K562 (cell line): ENCODE measurements around the gene TINAGL1. TPM values are rescaled to one million over a fixed set of nuclear protein-coding genes. Genes with fewer than 3 reads are reported as not detected.

ENCODE experiments used
- HNRNPK ChIP-seq: fragments of 200-400 bp; formaldehyde crosslinking; IDR thresholded peaks from one replicate; pipeline ENCODE4 v1.6.1; 2018; ENCODE audit warnings: mild to moderate bottlenecking, low read depth, low read length; ENCODE audit not compliant: poor library complexity, severe bottlenecking
- SIN3B ChIP-seq: fragments of 450-650 bp; IDR thresholded peaks from 2 replicates; pipeline ENCODE4 v1.6.1; 2017; ENCODE audit warnings: low read depth, mild to moderate bottlenecking, moderate library complexity
- TOE1 ChIP-seq, 2 experiments: fragments of 450-650 bp in 1 of 2; sonication (generic) in 1 of 2; formaldehyde crosslinking in 1 of 2; IDR thresholded peaks; 2 replicates each; pipeline versions ENCODE4 v1.7.1 to v1.8.0; 2016 to 2022; ENCODE audit warnings: borderline replicate concordance in 2 of 2, mild to moderate bottlenecking in 2 of 2, antibody characterized with exemption in 1 of 2, inconsistent platforms in 1 of 2, low read depth in 1 of 2, missing genetic modification reagents in 1 of 2, moderate library complexity in 1 of 2
- YBX1 ChIP-seq: fragments of 450-650 bp; IDR thresholded peaks from 2 replicates; pipeline ENCODE4 v1.7.1; 2016; ENCODE audit warnings: mild to moderate bottlenecking
- ZNF785 ChIP-seq: fragments of 250-450 bp; sonication (Bioruptor Pico); IDR thresholded peaks from 2 replicates; pipeline ENCODE4 v1.4.0; 2020; ENCODE audit warnings: mild to moderate bottlenecking
- polyA plus RNA-seq, 8 experiments: library from polyadenylated mRNA; depleted of rRNA in 4 of 8; stranded (reverse) in 5 of 8; unstranded in 3 of 8; fragments of >200 nt; fragmentation: Nextera tagmentation in 2 of 8; fragmentation: Illumina TruSeq in 1 of 8; extraction: Ambion mirVana in 2 of 8; extraction: Trizol in 1 of 8; gene quantifications; 2 replicates each; pipeline versions ENCODE4 v1.2.1 to v1.2.3, GENCODE V29; 2011 to 2014; ENCODE audit warnings: inconsistent platforms in 1 of 8, missing spikeins in 1 of 8
- total RNA-seq, 7 experiments: library from RNA; depleted of rRNA in 6 of 7; stranded (reverse); fragments of >200 nt in 6 of 7; fragmentation: Illumina TruSeq in 2 of 7; extraction: Trizol in 2 of 7; gene quantifications; 2 replicates each; pipeline versions ENCODE4 v1.2.1 to v1.2.3, GENCODE V29; 2011 to 2021; ENCODE audit warnings: low replicate concordance in 1 of 7
- TF ChIP-seq, protein P1 (sequence below), 2 experiments: fragments of 450-650 bp; IDR thresholded peaks; 2 replicates each; pipeline ENCODE4 v1.6.1; 2016; ENCODE audit warnings: mild to moderate bottlenecking in 2 of 2, borderline replicate concordance in 1 of 2, low read depth in 1 of 2, moderate library complexity in 1 of 2
- TF ChIP-seq, protein P2 (sequence below): fragments of 250-450 bp; sonication (Bioruptor Pico); IDR thresholded peaks from 2 replicates; pipeline ENCODE4 v1.4.0; 2020; ENCODE audit warnings: mild to moderate bottlenecking
- TF ChIP-seq, protein P3 (sequence below): sonication (generic); IDR thresholded peaks from 2 replicates; pipeline ENCODE4 v1.6.1; 2016
- TF ChIP-seq, protein P4 (sequence below), 2 experiments: fragments of 450-650 bp in 1 of 2; IDR thresholded peaks; 2 replicates each; pipeline ENCODE4 v1.6.1; 2011 to 2017; ENCODE audit warnings: low read depth in 2 of 2, antibody characterized with exemption in 1 of 2, borderline replicate concordance in 1 of 2, low read length in 1 of 2, mild to moderate bottlenecking in 1 of 2, mixed read lengths in 1 of 2; ENCODE audit not compliant: control insufficient read depth in 1 of 2
- TF ChIP-seq, protein P5 (sequence below): fragments of 250-450 bp; sonication (Bioruptor Pico); IDR thresholded peaks from 2 replicates; pipeline ENCODE4 v1.9.0; 2021; ENCODE audit warnings: mild to moderate bottlenecking

Gene TINAGL1
- total and polyA plus RNA-seq, 9 of the 15 experiments (the other 6 are each of a cell fraction or from before 2014, with no cell fraction given), result 0.04 to 1.2 (median 0.07) TPM; not detected in 4

DNA sequence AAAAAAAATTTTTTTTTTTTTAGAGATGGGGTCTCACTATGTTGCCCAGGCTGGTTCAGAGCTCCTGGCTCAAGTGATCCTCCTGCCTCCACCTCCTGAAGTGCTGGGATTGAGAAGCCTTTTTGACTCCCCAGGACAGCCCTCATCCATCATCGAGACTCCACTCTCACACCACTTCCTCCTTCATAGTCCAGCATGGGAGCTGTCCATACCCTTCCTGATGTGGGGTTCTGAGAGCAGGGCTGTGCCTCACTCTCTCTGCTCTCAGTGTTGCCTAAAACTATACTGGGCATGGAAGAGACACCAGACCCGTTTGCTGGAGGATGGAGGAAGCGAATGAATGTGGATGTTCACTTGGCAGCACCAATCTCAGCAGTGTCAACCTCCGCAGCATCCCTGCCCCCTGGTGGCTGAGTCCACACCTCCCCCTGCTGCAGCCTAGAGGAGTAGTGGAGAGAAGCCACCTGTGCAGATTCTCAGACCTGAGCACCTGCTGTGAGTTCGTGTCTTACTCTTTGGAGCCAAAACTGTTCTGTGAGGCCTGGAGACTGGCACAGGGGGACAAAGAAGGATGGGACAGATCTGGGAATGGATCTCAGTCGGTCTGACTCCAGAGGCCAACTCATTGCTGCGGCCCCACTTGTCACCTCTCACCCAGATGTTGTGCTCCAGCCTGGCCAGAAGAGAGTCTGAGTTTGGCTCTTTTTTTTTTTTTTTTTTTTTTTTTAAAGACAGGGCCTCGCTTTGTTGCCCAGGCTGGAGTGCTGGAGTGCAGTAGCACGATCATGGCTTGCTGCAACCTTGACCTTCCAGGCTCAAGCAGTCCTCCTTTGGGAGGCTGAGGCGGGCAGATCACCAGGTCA, 17.7 kb downstream of the TINAGL1 start (continued):
- TF ChIP-seq, protein P1, sequence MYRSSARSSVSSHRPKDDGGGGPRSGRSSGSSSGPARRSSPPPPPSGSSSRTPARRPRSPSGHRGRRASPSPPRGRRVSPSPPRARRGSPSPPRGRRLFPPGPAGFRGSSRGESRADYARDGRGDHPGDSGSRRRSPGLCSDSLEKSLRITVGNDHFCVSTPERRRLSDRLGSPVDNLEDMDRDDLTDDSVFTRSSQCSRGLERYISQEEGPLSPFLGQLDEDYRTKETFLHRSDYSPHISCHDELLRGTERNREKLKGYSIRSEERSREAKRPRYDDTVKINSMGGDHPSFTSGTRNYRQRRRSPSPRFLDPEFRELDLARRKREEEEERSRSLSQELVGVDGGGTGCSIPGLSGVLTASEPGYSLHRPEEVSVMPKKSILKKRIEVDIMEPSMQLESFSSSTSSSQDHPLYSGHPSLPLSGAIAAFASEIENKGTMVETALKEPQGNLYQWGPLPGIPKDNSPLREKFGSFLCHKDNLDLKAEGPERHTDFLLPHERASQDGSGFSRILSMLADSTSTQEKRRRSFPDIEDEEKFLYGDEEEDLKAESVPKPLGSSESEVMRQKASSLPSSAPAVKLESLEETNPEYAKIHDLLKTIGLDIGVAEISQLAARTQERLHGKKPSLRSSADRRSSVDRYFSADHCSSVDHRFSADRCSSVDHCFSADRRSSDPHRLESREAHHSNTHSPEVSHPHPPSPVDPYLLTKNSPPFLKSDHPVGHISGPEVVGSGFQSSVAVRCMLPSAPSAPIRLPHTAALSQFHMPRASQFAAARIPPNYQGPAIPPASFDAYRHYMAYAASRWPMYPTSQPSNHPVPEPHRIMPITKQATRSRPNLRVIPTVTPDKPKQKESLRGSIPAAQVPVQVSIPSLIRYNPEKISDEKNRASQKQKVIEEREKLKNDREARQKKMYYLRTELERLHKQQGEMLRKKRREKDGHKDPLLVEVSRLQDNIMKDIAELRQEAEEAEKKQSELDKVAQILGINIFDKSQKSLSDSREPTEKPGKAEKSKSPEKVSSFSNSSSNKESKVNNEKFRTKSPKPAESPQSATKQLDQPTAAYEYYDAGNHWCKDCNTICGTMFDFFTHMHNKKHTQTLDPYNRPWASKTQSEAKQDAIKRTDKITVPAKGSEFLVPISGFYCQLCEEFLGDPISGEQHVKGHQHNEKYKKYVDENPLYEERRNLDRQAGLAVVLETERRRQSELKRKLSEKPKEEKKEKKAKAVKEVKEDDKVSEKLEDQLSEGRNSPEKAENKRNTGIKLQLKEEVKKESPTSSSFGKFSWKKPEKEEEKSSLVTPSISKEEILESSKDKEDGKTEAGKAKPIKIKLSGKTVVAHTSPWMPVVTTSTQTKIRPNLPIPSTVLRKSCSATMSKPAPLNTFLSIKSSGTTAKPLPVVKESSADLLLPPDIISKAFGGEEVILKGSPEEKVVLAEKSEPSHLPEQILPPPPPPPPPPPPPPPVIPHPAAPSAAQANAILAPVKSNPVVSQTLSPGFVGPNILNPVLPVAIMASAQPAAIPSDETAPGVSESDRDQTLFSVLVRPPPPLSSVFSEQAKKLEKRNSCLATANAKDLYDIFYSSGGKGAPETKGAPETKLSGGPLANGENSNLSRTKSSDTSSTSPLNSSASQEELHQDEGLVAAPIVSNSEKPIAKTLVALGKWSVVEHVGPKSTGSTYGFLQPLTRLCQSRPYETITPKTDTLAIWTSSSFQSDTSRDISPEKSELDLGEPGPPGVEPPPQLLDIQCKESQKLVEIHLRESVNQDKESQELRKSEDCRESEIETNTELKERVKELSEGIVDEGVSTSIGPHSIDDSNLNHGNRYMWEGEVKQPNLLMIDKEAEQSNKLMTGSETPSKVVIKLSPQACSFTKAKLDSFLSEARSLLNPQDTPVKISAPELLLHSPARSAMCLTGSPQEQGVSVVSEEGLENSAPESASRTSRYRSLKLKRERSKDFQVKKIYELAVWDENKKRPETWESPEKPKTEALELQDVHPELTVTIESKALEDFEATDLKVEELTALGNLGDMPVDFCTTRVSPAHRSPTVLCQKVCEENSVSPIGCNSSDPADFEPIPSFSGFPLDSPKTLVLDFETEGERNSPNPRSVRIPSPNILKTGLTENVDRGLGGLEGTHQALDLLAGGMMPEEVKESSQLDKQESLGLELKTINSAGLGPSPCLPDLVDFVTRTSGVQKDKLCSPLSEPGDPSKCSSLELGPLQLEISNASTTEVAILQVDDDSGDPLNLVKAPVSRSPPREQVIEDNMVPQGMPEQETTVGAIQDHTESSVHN (IDR thresholded peaks at IDR 0.05; ENCODE audit: borderline replicate concordance in 1 of 2, low read depth in 1 of 2), result no peak
- TF ChIP-seq HNRNPK (no peak), SIN3B (no peak), ZNF785 (no peak), TOE1 (IDR thresholded peaks at IDR 0.05; ENCODE audit: borderline replicate concordance) (no peak), TOE1 (CRISPR knock-in tag; IDR thresholded peaks at IDR 0.05; ENCODE audit: borderline replicate concordance, low read depth) (no peak), YBX1 (no peak)
- TF ChIP-seq, protein P2, sequence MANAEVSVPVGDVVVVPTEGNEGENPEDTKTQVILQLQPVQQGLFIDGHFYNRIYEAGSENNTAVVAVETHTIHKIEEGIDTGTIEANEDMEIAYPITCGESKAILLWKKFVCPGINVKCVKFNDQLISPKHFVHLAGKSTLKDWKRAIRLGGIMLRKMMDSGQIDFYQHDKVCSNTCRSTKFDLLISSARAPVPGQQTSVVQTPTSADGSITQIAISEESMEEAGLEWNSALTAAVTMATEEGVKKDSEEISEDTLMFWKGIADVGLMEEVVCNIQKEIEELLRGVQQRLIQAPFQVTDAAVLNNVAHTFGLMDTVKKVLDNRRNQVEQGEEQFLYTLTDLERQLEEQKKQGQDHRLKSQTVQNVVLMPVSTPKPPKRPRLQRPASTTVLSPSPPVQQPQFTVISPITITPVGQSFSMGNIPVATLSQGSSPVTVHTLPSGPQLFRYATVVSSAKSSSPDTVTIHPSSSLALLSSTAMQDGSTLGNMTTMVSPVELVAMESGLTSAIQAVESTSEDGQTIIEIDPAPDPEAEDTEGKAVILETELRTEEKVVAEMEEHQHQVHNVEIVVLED (CRISPR knock-in tag), result no peak
- TF ChIP-seq, protein P3, sequence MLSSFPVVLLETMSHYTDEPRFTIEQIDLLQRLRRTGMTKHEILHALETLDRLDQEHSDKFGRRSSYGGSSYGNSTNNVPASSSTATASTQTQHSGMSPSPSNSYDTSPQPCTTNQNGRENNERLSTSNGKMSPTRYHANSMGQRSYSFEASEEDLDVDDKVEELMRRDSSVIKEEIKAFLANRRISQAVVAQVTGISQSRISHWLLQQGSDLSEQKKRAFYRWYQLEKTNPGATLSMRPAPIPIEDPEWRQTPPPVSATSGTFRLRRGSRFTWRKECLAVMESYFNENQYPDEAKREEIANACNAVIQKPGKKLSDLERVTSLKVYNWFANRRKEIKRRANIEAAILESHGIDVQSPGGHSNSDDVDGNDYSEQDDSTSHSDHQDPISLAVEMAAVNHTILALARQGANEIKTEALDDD, result no peak
- TF ChIP-seq, protein P4, sequence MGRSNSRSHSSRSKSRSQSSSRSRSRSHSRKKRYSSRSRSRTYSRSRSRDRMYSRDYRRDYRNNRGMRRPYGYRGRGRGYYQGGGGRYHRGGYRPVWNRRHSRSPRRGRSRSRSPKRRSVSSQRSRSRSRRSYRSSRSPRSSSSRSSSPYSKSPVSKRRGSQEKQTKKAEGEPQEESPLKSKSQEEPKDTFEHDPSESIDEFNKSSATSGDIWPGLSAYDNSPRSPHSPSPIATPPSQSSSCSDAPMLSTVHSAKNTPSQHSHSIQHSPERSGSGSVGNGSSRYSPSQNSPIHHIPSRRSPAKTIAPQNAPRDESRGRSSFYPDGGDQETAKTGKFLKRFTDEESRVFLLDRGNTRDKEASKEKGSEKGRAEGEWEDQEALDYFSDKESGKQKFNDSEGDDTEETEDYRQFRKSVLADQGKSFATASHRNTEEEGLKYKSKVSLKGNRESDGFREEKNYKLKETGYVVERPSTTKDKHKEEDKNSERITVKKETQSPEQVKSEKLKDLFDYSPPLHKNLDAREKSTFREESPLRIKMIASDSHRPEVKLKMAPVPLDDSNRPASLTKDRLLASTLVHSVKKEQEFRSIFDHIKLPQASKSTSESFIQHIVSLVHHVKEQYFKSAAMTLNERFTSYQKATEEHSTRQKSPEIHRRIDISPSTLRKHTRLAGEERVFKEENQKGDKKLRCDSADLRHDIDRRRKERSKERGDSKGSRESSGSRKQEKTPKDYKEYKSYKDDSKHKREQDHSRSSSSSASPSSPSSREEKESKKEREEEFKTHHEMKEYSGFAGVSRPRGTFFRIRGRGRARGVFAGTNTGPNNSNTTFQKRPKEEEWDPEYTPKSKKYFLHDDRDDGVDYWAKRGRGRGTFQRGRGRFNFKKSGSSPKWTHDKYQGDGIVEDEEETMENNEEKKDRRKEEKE (IDR thresholded peaks at IDR 0.05; ENCODE audit: borderline replicate concordance in 1 of 2, control insufficient read depth in 1 of 2, low read depth in 2 of 2, low read length in 1 of 2), result no peak
- TF ChIP-seq, protein P5, sequence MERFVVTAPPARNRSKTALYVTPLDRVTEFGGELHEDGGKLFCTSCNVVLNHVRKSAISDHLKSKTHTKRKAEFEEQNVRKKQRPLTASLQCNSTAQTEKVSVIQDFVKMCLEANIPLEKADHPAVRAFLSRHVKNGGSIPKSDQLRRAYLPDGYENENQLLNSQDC (CRISPR knock-in tag), result no peak
